Measurements from ENCODE around the gene MINDY3. TPM values are rescaled to one million over a fixed set of nuclear protein-coding genes. Genes with fewer than 3 reads are reported as not detected.

Gene MINDY3
- total RNA-seq, 1 donor from 2014 or later, result 15.5 TPM

GRCh38 chr10:15844517-15844916 lies 15.8 kb downstream of the MINDY3 start:
- no peak for TF ChIP-seq CTCF (conservative IDR thresholded peaks at IDR 0.05; ENCODE audit: low read depth, low read length)
- no peak for DNase-seq (ENCODE audit: low read depth)
- no peak overlapping the region for H3K4me3 ChIP-seq (ENCODE audit: low read depth, low read length)

DNA sequence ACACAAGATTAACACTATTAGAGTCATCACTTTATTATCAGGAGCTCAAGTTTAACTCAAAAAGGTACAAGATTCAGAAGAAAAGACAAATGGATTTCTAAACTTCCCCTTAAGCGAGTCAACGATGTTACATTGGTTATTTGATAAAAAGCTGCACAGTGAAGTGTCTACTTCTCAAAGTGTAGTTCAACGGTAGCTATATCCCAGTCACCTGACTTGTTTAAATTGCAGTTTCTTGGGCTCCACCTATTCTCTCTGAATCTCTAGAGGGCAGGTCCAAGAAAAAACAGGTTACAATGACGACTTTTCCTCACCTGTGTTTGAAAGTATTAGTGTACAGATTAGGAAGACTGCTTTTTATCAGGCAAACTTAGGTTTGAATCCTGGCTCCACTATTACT lies 16.6 kb downstream of the MINDY3 start:
- no peak for DNase-seq (ENCODE audit: low read depth)
- no peak overlapping the region for H3K4me3 ChIP-seq (ENCODE audit: low read depth, low read length)
- no peak for TF ChIP-seq CTCF (conservative IDR thresholded peaks at IDR 0.05; ENCODE audit: low read depth, low read length)

GRCh38 chr10:15842556-15843169 lies 17.6 kb downstream of the MINDY3 start:
- no peak for DNase-seq (ENCODE audit: low read depth)
- TF ChIP-seq CTCF (conservative IDR thresholded peaks at IDR 0.05; ENCODE audit: low read depth, low read length), result no peak
- H3K4me3 ChIP-seq (ENCODE audit: low read depth, low read length), result no peak overlapping the region

GRCh38 chr10:15841696-15842095 lies 18.6 kb downstream of the MINDY3 start:
- DNase-seq (ENCODE audit: low read depth), result no peak
- H3K4me3 ChIP-seq (ENCODE audit: low read depth, low read length), result no peak overlapping the region
- no peak for TF ChIP-seq CTCF (conservative IDR thresholded peaks at IDR 0.05; ENCODE audit: low read depth, low read length)

GRCh38 chr10:15836807-15837206 lies 23.5 kb downstream of the MINDY3 start:
- H3K4me3 ChIP-seq (ENCODE audit: low read depth, low read length), result no peak overlapping the region
- no peak for TF ChIP-seq CTCF (conservative IDR thresholded peaks at IDR 0.05; ENCODE audit: low read depth, low read length)
- no peak for DNase-seq (ENCODE audit: low read depth)

- no peak overlapping the region for H3K4me3 ChIP-seq (ENCODE audit: low read depth, low read length)
- no peak for TF ChIP-seq CTCF (conservative IDR thresholded peaks at IDR 0.05; ENCODE audit: low read depth, low read length)
- no peak for DNase-seq (ENCODE audit: low read depth)
Measured at GRCh38 chr10:15829495-15829894, 30.8 kb downstream of the MINDY3 start.

GRCh38 chr10:15824498-15824897 lies 35.8 kb downstream of the MINDY3 start:
- no peak for TF ChIP-seq CTCF (conservative IDR thresholded peaks at IDR 0.05; ENCODE audit: low read depth, low read length)
- H3K4me3 ChIP-seq (ENCODE audit: low read depth, low read length), result no peak overlapping the region
- no peak for DNase-seq (ENCODE audit: low read depth)

All from epithelial cell of proximal tubule (primary cell).